ENCODE data around the gene MORC2.

The MORC2 gene

GRCh38 chr22:30889996-30890480, 78.5 kb downstream of the MORC2 start:
- no peak overlapping the region for H3K4me3 Mint-ChIP-seq
- no peaks in the 10 kb centered on the region for H3K9me3 Mint-ChIP-seq
- DNase-seq (ENCODE audit: low spot score in 2 of 2) (no peak), ATAC-seq (replicated peaks; ENCODE audit: extremely low read depth, poor library complexity, severe bottlenecking) (no peak)
- no peak overlapping the region for H3K27ac Mint-ChIP-seq (ENCODE audit: low read depth)
- H3K27me3 Mint-ChIP-seq: no peaks in the 10 kb centered on the region
- peaks cover 7% of the 10 kb centered on the region for H3K36me3 Mint-ChIP-seq (ENCODE audit: insufficient read depth)
- H3K4me1 Mint-ChIP-seq: peaks cover 20% of the 10 kb centered on the region

DNA sequence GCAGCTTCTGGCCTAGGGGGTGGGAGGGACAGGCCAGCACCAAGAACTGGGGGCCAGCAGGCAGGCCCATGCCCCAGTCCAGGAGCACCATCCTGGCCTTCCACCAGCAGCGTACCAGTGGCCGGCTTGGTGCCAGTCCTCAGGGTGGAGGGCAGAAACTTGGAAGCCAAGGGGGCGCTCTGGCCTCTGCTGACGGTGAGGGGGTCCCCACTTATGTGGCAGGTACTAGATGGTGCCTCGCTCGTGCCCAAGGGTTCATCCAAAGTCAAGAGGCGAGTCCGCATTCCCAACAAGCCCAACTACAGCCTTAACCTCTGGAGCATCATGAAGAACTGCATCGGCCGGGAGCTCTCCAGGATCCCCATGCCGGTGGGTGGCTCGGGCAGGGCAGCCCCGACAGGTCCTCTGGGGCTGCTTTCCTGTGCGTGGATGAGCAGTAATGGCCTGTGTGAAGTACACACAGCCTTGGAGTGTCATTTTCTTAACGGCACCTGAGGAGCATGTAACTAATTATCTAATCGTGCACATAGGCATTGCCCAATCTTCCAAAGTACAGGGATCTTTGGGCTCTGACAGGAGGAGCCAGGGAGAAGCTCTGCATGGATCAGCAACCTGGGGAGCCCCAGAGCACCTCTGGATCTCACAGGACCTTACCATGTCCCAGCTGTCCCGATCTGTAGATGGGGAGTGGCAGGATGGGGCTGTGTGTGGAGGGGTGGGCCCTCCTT, 79.1 kb downstream of the MORC2 start:
- H3K4me3 Mint-ChIP-seq: no peak overlapping the region
- H3K4me1 Mint-ChIP-seq: peaks cover 19% of the 10 kb centered on the region
- no peaks in the 10 kb centered on the region for H3K9me3 Mint-ChIP-seq
- no peak overlapping the region for H3K27ac Mint-ChIP-seq (ENCODE audit: low read depth)
- no peaks in the 10 kb centered on the region for H3K27me3 Mint-ChIP-seq
- ATAC-seq (replicated peaks; ENCODE audit: extremely low read depth, poor library complexity, severe bottlenecking) (no peak), DNase-seq (ENCODE audit: low spot score in 2 of 2) (no peak)
- peaks cover 7% of the 10 kb centered on the region for H3K36me3 Mint-ChIP-seq (ENCODE audit: insufficient read depth)

DNA sequence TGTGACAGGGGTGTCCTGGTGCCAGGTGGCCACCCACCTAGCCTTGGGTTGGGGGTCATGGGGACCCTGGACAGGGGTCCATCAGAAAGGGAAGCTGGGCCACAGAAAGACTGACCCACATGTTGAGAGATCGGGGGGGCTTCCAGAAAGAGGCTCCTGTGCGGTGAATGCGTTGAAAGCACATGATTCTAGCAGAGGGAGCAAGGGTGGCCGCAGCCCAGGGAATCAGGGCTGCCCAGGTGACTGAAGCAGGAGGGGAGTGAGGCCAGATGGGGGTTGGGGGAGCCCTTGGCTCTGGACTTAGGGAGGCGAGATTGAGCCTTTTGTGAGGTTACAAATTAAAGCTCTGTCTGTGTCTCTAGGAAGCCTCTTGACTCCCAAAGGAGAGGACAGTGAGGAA, 80.7 kb downstream of the MORC2 start:
- ATAC-seq (replicated peaks; ENCODE audit: extremely low read depth, poor library complexity, severe bottlenecking) (no peak), DNase-seq (ENCODE audit: low spot score in 2 of 2) (no peak)
- H3K36me3 Mint-ChIP-seq (ENCODE audit: insufficient read depth): peaks cover 7% of the 10 kb centered on the region
- H3K27me3 Mint-ChIP-seq: no peaks in the 10 kb centered on the region
- peaks cover 9% of the 10 kb centered on the region for H3K4me1 Mint-ChIP-seq
- H3K27ac Mint-ChIP-seq (ENCODE audit: low read depth): no peak overlapping the region
- no peak overlapping the region for H3K4me3 Mint-ChIP-seq
- H3K9me3 Mint-ChIP-seq: no peaks in the 10 kb centered on the region

DNA sequence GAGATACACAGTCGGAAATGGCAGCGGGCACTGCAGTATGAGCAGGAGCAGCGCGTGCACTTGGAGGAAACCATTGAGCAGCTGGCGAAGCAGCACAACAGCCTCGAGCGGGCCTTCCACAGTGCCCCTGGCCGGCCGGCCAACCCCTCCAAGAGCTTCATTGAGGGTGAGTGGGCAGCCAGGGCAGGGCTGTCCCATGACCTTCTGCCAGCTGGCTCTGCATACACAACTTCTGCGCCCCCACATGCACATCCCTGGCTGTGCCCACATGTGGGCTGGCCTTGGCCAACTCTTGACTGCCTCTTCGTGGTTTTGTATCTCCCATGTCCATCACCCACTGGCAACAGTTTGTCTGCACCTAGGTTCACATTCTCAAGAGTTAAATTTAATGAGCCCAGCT, 81.1 kb downstream of the MORC2 start:
- ATAC-seq (replicated peaks; ENCODE audit: extremely low read depth, poor library complexity, severe bottlenecking): no peak

DNA sequence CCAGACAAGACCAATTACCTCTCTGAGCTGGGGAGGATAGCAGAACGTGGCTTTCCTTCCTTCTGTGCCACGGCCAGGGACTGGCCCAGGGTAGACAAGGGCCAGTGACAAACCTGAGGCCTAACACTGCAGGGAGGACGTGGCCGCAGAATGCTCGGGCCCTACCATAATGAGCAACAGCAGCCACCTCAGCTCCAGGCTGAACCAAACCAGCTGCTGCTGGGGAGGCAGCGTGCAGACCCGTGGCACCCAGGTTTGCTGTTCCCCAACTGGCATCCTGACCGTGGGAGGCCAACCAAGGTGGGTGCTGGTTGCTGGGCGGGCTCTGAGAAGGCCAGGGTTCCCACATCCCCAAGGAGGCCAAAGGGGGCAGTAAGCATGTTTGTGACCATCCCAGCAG, 83.0 kb downstream of the MORC2 start:
- peaks cover 2% of the 10 kb centered on the region for H3K36me3 Mint-ChIP-seq (ENCODE audit: insufficient read depth)
- no peak overlapping the region for H3K4me3 Mint-ChIP-seq
- H3K27ac Mint-ChIP-seq (ENCODE audit: low read depth): no peak overlapping the region
- H3K4me1 Mint-ChIP-seq: no peaks in the 10 kb centered on the region
- H3K27me3 Mint-ChIP-seq: no peaks in the 10 kb centered on the region
- no peak for ATAC-seq (replicated peaks; ENCODE audit: extremely low read depth, poor library complexity, severe bottlenecking)
- no peaks in the 10 kb centered on the region for H3K9me3 Mint-ChIP-seq
- no peak for DNase-seq (ENCODE audit: low spot score in 2 of 2)

More for the DNA sequence above, 81.1 kb downstream of the MORC2 start:
- no peak for DNase-seq (ENCODE audit: low spot score in 2 of 2)
- peaks cover 7% of the 10 kb centered on the region for H3K36me3 Mint-ChIP-seq (ENCODE audit: insufficient read depth)
- no peak overlapping the region for H3K4me3 Mint-ChIP-seq
- no peak overlapping the region for H3K27ac Mint-ChIP-seq (ENCODE audit: low read depth)
- H3K9me3 Mint-ChIP-seq: no peaks in the 10 kb centered on the region
- no peaks in the 10 kb centered on the region for H3K27me3 Mint-ChIP-seq
- H3K4me1 Mint-ChIP-seq: peaks cover 9% of the 10 kb centered on the region

DNA sequence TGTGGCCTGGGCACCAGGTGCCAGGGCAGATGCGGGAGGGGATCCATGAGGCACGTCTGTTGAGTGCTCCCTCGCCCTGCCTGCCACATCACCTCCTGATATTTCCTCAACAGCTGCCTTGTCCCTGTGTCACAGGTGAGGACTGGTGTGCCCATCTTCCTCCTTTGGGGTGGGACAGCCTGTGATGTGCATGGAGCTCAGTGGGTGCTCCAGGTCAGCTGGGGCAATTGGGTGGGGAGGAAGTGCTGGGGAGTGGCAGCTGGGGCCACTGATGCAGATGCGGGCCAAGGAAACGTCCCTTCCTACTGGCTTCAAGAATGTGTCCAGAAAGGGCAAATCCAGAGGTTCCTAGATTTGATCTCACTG, 83.6 kb downstream of the MORC2 start:
- no peak overlapping the region for H3K27ac Mint-ChIP-seq (ENCODE audit: low read depth)
- DNase-seq (ENCODE audit: low spot score in 2 of 2) (no peak), ATAC-seq (replicated peaks; ENCODE audit: extremely low read depth, poor library complexity, severe bottlenecking) (no peak)
- no peaks in the 10 kb centered on the region for H3K9me3 Mint-ChIP-seq
- H3K4me3 Mint-ChIP-seq: no peak overlapping the region
- H3K4me1 Mint-ChIP-seq: no peaks in the 10 kb centered on the region
- H3K36me3 Mint-ChIP-seq (ENCODE audit: insufficient read depth): peaks cover 2% of the 10 kb centered on the region
- no peaks in the 10 kb centered on the region for H3K27me3 Mint-ChIP-seq

DNA sequence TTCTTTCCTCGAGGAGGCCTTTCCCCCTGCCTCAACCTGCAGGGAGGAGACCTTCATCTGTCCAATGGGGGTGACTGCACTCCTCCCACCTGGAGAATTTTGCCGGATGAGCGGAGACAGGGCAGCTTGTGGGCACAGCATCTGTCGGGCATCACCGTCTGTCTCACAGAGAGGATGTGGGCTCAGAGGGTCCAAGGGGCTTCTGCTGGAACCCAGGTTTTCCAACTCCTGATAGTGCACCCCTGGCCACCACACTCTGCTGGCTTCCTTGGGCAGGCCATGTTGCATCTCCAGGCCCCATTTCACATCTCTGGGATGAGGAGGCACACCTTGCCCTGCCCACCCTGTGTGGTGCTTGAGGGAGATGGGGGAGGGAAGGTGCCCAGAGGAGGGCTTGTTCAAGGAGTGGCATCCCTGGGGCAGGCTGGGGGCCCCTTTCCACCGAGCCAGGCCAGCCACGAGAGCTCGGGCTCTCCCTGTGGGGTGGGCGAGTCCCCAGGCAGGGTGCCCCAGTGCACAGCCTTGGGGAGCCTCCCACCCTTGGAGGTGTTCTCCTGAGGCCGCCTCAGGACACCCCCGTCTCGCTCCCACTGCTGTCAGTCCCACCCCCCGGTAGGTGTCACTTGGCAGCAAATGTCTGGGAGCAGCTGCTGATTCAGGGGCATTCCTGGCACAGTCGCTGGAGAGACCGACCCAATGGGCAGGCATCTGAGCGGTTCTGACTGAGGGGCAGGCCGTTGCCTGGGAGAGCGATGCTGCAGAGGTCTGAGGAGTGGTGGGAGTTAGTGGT, 84.2 kb downstream of the MORC2 start:
- Mint-ChIP-seq H3K36me3 (ENCODE audit: insufficient read depth) (peaks cover 2% of the 10 kb centered on the region), H3K4me3 (no peak overlapping the region), H3K27me3 (no peaks in the 10 kb centered on the region), H3K4me1 (no peaks in the 10 kb centered on the region), H3K27ac (ENCODE audit: low read depth) (no peak overlapping the region), H3K9me3 (no peaks in the 10 kb centered on the region)
- DNase-seq (ENCODE audit: low spot score in 2 of 2) (no peak), ATAC-seq (replicated peaks; ENCODE audit: extremely low read depth, poor library complexity, severe bottlenecking) (no peak)

DNA sequence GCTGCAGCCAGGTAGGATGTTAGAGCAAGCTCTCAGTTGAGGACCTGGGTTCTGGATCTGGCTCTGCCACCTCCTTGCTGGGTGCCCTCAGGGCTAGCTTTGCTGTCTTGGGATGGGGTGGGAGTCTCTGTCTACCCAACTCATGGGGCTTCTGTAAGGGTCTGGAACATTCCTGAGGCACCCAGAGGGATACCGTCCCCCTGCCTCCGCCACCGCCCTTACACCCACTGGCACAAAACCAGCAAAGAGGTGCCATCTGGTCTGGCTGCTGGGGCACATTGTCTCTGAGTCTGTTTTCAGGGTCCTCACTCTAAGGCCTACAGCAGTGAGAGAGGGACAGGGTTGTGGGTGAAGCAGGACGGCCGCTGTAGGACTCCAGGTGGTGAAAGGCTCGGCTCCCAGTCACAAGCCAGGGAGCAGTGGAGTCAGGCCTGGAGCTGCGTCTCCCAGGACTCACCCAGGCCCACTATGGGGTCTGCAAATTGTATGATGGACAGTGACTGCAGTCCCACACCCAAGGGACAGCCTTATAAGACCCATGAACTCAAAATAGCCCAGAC, 84.9 kb downstream of the MORC2 start:
- H3K27me3 Mint-ChIP-seq: no peaks in the 10 kb centered on the region
- DNase-seq (ENCODE audit: low spot score in 2 of 2) (no peak), ATAC-seq (replicated peaks; ENCODE audit: extremely low read depth, poor library complexity, severe bottlenecking) (no peak)
- no peak overlapping the region for H3K27ac Mint-ChIP-seq (ENCODE audit: low read depth)
- no peaks in the 10 kb centered on the region for H3K4me1 Mint-ChIP-seq
- no peak overlapping the region for H3K4me3 Mint-ChIP-seq
- peaks cover 2% of the 10 kb centered on the region for H3K36me3 Mint-ChIP-seq (ENCODE audit: insufficient read depth)
- no peaks in the 10 kb centered on the region for H3K9me3 Mint-ChIP-seq

- Mint-ChIP-seq H3K27me3 (no peaks in the 10 kb centered on the region), H3K9me3 (no peaks in the 10 kb centered on the region), H3K27ac (ENCODE audit: low read depth) (no peak overlapping the region), H3K4me1 (no peaks in the 10 kb centered on the region), H3K4me3 (no peak overlapping the region), H3K36me3 (ENCODE audit: insufficient read depth) (peaks cover 2% of the 10 kb centered on the region)
- DNase-seq (ENCODE audit: low spot score in 2 of 2) (no peak), ATAC-seq (replicated peaks; ENCODE audit: extremely low read depth, poor library complexity, severe bottlenecking) (no peak)
Measured at GRCh38 chr22:30882974-30883533, 85.5 kb downstream of the MORC2 start.

GRCh38 chr22:30882184-30882717, 86.3 kb downstream of the MORC2 start:
- no peaks in the 10 kb centered on the region for H3K27me3 Mint-ChIP-seq
- H3K36me3 Mint-ChIP-seq (ENCODE audit: insufficient read depth): no peaks in the 10 kb centered on the region
- no peak overlapping the region for H3K27ac Mint-ChIP-seq (ENCODE audit: low read depth)
- DNase-seq (ENCODE audit: low spot score in 2 of 2) (no peak), ATAC-seq (replicated peaks; ENCODE audit: extremely low read depth, poor library complexity, severe bottlenecking) (no peak)
- no peaks in the 10 kb centered on the region for H3K4me1 Mint-ChIP-seq
- no peak overlapping the region for H3K4me3 Mint-ChIP-seq
- no peaks in the 10 kb centered on the region for H3K9me3 Mint-ChIP-seq

DNA sequence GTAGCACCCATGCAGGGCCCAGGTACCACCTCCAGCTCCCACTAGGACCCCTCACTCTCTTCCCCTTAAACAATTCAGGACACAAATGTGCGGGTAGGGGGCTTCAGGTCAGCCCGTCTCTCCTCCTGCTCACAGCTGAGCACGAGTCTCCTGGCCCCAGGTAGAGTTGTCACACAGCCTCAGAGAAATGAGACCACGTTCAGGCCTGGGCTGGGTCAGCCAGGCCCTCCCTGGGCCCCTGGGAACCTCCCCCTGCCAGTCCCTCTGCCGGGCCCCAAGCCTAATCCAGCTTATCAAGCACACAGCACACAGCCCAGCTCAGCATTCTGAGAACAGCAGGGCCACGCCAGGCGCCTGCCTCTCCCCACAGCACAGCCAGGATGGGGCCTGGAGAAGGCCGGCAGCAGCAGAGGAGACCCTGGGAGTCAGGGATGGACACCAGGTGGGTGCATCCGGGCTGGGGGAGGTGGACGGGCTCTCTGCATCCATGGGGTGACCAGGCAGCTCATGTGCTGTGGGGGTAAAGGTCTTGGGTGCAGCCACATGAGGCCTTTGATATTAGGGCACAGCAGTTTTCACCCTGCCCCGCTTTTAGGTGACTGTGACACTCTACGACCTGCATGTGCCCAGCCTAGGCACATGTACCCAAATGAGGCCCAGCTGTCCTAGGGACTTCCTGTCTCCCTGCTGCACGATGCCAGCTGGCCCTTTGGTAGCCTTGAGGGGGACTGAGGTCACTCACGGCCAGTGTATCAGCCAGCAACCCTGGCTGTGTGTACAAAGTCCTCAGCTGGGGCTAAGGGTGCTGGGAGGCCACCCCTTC, 87.0 kb downstream of the MORC2 start:
- H3K27me3 Mint-ChIP-seq: no peaks in the 10 kb centered on the region
- no peak overlapping the region for H3K27ac Mint-ChIP-seq (ENCODE audit: low read depth)
- no peaks in the 10 kb centered on the region for H3K9me3 Mint-ChIP-seq
- H3K36me3 Mint-ChIP-seq (ENCODE audit: insufficient read depth): no peaks in the 10 kb centered on the region
- no peak overlapping the region for H3K4me3 Mint-ChIP-seq
- H3K4me1 Mint-ChIP-seq: no peaks in the 10 kb centered on the region
- DNase-seq (ENCODE audit: low spot score in 2 of 2) (no peak), ATAC-seq (replicated peaks; ENCODE audit: extremely low read depth, poor library complexity, severe bottlenecking) (no peak)

- Mint-ChIP-seq H3K9me3 (no peaks in the 10 kb centered on the region), H3K4me3 (no peak overlapping the region), H3K4me1 (no peaks in the 10 kb centered on the region), H3K27ac (ENCODE audit: low read depth) (no peak overlapping the region), H3K27me3 (no peaks in the 10 kb centered on the region), H3K36me3 (ENCODE audit: insufficient read depth) (no peaks in the 10 kb centered on the region)
- ATAC-seq (replicated peaks; ENCODE audit: extremely low read depth, poor library complexity, severe bottlenecking): no peak
- no peak for DNase-seq (ENCODE audit: low spot score in 2 of 2)
Measured at GRCh38 chr22:30880847-30881246, 87.7 kb downstream of the MORC2 start.

Measured in central memory CD8-positive, alpha-beta T cell (primary cell).